ENCODE results near the gene NHLRC1. TPM values are rescaled to one million over a fixed set of nuclear protein-coding genes. Genes with fewer than 3 reads are reported as not detected.

Gene NHLRC1
- total and polyA plus RNA-seq, 2 of the 13 experiments (the other 11 are each of a cell fraction or from before 2014, with no cell fraction given): 0.04 to 0.11 TPM

- no peak for TF ChIP-seq FOXP4 (CRISPR knock-in tag; IDR thresholded peaks at IDR 0.05)
- no peak for TF ChIP-seq ZKSCAN5 (CRISPR knock-in tag; IDR thresholded peaks at IDR 0.05)
- no peak for TF ChIP-seq PBX3 (CRISPR knock-in tag; IDR thresholded peaks at IDR 0.05; ENCODE audit: borderline replicate concordance)
- no peak for TF ChIP-seq ONECUT2 (CRISPR knock-in tag; IDR thresholded peaks at IDR 0.05)
- no peak for TF ChIP-seq TEF (CRISPR knock-in tag; IDR thresholded peaks at IDR 0.05)
- TF ChIP-seq ZNF567 (CRISPR knock-in tag; IDR thresholded peaks at IDR 0.05; ENCODE audit: borderline replicate concordance): 0 out of 2 replicates have a peak, but pooled peaks have one; percentile 90
- peak; percentile 81; the same call in 1 of the 2 replicates for TF ChIP-seq ZFP91 (CRISPR knock-in tag; IDR thresholded peaks at IDR 0.05; ENCODE audit: borderline replicate concordance)
- TF ChIP-seq ZNF777 (CRISPR knock-in tag; IDR thresholded peaks at IDR 0.05): peak; percentile 86
- no peak for TF ChIP-seq KAT7 (CRISPR knock-in tag; IDR thresholded peaks at IDR 0.05; ENCODE audit: borderline replicate concordance)
- TF ChIP-seq TIGD3 (CRISPR knock-in tag; IDR thresholded peaks at IDR 0.05; ENCODE audit: borderline replicate concordance): no peak
- no peak for TF ChIP-seq CENPBD1 (CRISPR knock-in tag; IDR thresholded peaks at IDR 0.05; ENCODE audit: borderline replicate concordance, low read depth)
- TF ChIP-seq REXO4 (CRISPR knock-in tag; IDR thresholded peaks at IDR 0.05; ENCODE audit: borderline replicate concordance): no peak
- TF ChIP-seq ATF6 (CRISPR knock-in tag; conservative IDR thresholded peaks at IDR 0.05): no peak
- no peak for TF ChIP-seq NCOA5 (CRISPR knock-in tag; IDR thresholded peaks at IDR 0.05)
- no peak for TF ChIP-seq ZNF230 (CRISPR knock-in tag; IDR thresholded peaks at IDR 0.05)
- no peak for TF ChIP-seq SRY (CRISPR knock-in tag; IDR thresholded peaks at IDR 0.05)
- no peak for TF ChIP-seq GMEB1 (CRISPR knock-in tag; IDR thresholded peaks at IDR 0.05; ENCODE audit: borderline replicate concordance)
- peak; percentile 50 for TF ChIP-seq MED1 (CRISPR knock-in tag; IDR thresholded peaks at IDR 0.05)
Measured at GRCh38 chr6:18155864-18156421, 33.5 kb upstream of the NHLRC1 start (continued).
